WI38 (cell line): Measurements from ENCODE around the gene CPNE5.

Experiments used
- H3K4me3 ChIP-seq: 2 replicates; pipeline ENCODE4 v1.5.1; 2011; ENCODE audit warnings: low read depth, mild to moderate bottlenecking, control low read depth, low read length
- TF ChIP-seq, protein P1 (sequence below): IDR thresholded peaks from 2 replicates; pipeline ENCODE4 v1.5.1; 2012; ENCODE audit warnings: low read depth, mild to moderate bottlenecking, control low read depth, low read length

Gene CPNE5

DNA sequence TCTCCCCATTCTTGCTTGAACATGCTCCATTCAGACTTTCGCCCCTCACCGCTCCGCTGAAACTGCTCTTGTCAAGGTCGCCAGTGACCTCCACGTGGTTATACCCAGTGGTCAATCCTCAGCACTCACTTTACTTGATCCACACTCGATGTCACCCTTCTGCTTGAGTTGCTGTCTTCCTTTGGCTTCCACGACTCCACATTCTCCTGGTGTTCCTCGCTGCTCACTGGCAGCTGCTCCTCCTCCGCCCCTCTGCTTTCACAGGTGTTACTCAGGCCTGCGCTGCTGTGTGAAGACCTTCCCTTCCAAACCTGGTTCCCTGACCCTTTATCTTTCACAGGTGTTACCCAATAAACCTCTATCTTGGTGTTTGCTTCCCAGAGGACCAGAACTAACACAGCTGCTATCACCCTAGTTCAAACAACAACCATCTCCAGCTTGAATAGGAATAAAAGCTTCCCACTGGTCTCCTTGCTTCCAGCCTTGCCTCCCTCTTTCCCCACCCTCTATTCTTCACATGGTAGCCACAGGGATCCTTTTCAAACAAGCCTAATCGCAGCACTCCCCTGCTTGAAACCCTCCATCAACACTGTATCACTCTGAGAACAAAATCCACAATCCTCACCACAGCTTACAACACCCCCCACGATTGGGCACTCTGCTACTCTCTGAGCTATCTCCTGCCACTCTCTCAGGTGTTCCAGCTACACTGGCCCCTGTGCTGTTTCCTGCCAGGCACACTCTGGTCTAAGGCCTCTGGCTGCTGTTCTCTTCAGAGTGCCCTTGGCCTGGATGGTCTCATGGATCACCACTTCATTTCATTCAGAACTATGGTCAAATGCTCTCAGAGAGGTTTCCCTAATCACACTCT lies 24.7 kb upstream of the CPNE5 start:
- no peak overlapping the region for H3K4me3 ChIP-seq
- TF ChIP-seq, protein P1, sequence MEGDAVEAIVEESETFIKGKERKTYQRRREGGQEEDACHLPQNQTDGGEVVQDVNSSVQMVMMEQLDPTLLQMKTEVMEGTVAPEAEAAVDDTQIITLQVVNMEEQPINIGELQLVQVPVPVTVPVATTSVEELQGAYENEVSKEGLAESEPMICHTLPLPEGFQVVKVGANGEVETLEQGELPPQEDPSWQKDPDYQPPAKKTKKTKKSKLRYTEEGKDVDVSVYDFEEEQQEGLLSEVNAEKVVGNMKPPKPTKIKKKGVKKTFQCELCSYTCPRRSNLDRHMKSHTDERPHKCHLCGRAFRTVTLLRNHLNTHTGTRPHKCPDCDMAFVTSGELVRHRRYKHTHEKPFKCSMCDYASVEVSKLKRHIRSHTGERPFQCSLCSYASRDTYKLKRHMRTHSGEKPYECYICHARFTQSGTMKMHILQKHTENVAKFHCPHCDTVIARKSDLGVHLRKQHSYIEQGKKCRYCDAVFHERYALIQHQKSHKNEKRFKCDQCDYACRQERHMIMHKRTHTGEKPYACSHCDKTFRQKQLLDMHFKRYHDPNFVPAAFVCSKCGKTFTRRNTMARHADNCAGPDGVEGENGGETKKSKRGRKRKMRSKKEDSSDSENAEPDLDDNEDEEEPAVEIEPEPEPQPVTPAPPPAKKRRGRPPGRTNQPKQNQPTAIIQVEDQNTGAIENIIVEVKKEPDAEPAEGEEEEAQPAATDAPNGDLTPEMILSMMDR, result no peak

DNA sequence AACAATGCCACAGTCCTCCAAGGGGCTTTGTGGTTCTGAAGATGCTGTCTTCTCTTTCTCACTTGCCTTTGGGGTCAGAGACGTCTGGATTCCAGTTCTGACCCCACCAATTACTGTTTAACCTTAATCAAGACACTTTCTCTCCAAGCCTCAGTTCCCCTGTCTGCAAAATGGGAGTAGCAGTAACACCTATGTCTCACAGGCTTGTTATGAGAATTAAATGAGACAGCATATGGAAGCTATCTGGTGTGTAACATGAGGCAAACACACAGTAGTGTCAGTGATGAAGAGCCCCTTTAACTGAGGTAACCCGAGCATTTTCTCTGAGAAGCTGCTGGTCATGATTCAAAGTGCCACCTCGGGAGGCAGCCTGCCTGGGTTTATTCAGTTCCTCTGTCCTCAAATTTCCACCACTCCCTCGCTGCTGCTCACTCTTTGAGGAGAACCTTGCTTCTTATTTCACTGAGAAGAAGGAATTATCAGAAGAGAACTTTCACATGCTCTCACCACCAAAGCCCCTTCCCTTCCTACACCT lies 23.7 kb upstream of the CPNE5 start:
- no peak overlapping the region for H3K4me3 ChIP-seq
- TF ChIP-seq, protein P1, result no peak

DNA sequence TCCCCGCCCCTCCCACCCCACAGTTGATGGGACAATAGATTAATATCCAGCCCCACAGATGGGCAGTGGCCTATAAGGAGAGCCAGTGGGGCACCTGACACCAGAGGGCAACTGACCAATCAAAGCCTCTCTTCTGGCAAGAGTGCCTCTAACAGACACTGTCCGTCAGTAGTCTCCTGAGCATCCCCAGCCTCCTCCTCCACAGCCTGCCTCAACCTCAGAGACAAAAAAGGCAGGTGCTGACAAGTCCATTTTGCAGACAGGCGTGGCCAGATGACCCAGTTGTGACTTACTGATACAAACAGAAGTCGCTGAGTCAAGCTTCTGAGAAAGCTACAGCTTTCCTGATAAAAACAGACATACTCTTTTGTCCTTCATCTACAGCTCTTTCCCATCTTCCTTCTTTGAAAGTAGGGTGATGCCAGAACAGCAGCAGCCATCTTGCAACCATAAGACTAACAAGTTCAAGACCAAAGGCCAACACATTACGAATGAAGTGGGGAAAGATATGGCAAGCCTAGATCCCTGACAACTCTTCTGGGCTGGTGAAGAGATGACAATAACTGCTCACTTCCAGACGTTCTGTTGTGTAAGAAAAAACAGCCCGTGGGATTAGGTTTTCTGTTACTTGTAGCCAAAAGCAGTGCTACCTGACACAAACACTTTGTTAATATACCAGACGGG lies 23.1 kb upstream of the CPNE5 start:
- no peak overlapping the region for H3K4me3 ChIP-seq
- TF ChIP-seq, protein P1, result no peak; the same call in 1 of the 2 replicates

DNA sequence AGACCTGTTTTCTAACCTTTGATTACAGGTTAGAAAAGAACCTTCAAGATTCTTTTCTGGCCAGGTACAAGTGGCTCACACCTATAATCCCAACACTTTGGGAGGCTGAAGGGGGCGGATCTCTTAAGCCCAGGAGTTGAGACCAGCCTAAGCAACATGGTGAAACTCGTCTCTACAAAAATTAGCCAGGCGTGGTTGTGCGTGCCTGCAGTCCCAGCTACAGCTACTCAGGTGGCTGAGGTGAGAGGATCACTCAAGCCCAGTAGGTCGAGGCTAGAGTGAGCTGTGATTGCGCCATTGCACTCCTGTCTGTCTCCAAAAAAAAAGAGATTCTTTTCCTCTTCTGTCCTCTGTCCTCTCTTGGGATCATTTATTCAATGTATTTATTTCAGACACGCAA lies 20.9 kb upstream of the CPNE5 start:
- TF ChIP-seq, protein P1, result no peak
- no peak overlapping the region for H3K4me3 ChIP-seq

DNA sequence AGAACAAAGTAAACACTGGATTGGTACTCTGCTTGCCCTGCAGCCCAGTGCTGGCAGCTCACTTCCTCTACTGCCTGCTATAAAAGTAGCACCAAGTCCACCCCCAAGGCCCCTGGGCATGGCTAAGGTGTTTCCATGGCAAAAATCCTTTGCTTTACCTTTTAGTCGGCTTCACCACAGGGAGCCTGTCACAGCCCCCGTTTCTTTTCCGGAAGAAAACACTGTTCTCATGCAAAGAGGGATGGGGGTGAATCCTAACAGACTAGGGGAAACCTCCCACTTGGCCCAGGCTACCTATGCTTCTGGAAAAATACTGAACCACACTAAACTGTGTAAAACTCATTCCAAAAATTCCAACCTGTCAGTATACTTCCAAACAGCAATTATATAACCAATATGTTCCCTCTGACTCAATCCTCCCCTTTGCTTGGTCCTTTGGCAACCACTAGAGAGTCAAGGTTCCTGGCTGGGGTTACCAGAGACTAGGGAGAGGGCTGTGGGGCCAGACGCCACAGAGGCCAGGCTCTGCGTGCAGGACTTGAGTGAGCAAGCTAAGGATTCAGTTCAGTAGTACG lies 19.2 kb upstream of the CPNE5 start:
- TF ChIP-seq, protein P1, result no peak
- no peak overlapping the region for H3K4me3 ChIP-seq

DNA sequence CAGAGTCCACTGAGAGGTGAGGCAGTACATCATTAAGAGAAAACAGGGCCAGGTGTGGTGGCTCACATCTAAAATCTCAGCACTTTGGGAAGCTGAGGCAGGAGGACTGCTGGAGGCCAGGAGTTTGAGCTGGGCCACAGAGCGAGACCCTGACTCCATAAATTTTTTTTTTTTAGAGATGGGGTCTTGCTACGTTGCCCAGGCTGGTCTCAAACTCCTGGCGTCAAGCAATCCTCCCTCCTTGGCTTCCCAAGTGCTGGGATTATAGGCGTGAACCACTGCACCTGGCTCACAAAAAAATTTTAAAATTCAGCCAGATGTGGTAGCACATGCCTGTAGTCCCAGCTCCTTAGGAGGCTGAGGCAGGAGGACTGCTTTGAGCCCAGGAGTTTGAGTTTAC lies 18.1 kb upstream of the CPNE5 start:
- H3K4me3 ChIP-seq, result no peak overlapping the region
- TF ChIP-seq, protein P1, result no peak
